Ureter (tissue), 1 donor: ENCODE results near the gene INSIG1. TPM values are rescaled to one million over a fixed set of nuclear protein-coding genes. Genes with fewer than 3 reads are reported as not detected.

ENCODE experiments used
- DNase-seq: peaks from one replicate; pipeline ENCODE4 v3.0.0-alpha.2; 2020; ENCODE audit warnings: low spot score
- total RNA-seq: library from RNA; stranded (reverse); gene quantifications from one replicate; pipeline ENCODE4 v1.2.4, GENCODE V29; 2023
- donor health status: DM: yes; HTN: yes; CAD: no.

INSIG1 gene
- total RNA-seq, 1 donor from 2014 or later, result 41.6 TPM

DNA sequence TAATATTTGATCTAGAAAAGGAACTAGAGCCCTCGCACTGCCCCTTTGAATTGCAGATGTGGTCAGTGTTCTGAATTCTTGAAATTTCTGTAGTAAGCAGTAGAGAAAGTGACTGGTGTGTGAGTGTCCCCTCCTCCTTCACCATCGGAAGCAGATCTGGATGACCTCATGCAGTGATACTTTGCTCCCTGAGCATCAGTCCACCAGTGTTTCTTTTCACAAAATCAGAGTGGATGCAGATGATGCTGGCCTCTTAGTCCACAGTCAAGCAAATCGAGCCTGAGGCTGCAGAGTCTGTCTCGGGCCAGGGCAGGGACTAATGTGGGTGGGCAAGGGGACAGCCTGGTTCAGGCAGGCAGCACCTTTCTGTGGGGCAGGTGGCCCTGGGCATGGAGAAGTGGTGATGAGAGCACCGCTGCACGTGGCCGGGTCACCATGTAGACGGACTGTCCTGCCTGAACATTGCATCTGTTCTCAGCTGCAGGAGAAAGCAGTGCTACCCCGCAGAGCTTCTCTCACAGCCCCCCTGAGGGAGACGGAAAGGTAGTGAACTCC is 5.4 kb downstream of the INSIG1 start:
- DNase-seq, result no peak

DNA sequence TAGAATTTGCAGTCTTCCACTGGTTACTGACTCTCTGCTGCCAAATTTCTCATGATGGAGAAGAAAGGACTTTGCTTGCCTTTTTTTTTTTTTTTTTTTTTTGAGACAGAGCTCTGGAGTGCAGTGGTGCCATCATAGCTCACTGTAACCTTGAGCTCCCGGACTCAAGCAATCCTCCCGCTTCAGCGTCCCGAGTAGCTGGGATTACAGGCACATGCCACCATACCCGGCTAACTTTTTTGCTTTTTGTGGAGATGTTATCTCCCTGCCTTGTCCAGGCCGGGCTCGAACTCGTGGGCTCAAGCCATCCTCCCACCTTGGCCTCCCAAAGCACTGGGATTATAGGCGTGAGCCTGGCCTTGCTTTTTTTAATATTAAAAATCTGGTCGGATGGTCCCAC is 6.2 kb downstream of the INSIG1 start:
- no peak for DNase-seq

DNA sequence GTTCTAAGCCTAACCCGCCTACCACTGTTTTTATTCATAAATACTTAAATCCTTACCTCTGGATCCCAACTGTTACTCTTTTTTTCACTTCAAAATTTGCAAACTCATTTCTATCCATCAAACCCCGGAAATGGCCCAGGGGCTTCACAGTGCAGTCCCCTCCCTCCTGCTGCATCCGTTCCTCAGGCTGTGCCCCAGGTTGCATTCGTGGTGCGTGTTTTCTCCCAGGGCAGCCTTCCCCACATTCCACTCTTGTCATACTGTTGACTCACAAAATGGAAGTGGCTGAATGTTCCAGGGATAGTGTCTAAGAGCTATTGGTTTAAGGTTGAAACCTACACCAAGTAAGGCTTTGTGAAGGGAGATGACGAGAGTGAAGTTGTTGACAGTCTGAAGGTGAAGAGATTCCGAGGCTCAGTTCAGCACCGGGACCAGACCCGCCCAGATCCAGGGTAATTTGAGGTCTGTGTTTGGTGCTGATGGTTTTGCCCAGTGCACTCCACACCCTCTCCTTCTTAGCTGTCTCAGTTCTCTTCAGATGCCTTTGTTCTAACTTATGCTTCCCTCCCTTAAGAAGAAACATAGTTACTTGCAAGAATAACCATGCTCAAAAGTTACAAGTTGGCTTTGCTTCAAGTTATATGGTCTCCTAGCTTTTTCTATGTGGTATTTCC is 7.7 kb downstream of the INSIG1 start:
- DNase-seq, result no peak

DNA sequence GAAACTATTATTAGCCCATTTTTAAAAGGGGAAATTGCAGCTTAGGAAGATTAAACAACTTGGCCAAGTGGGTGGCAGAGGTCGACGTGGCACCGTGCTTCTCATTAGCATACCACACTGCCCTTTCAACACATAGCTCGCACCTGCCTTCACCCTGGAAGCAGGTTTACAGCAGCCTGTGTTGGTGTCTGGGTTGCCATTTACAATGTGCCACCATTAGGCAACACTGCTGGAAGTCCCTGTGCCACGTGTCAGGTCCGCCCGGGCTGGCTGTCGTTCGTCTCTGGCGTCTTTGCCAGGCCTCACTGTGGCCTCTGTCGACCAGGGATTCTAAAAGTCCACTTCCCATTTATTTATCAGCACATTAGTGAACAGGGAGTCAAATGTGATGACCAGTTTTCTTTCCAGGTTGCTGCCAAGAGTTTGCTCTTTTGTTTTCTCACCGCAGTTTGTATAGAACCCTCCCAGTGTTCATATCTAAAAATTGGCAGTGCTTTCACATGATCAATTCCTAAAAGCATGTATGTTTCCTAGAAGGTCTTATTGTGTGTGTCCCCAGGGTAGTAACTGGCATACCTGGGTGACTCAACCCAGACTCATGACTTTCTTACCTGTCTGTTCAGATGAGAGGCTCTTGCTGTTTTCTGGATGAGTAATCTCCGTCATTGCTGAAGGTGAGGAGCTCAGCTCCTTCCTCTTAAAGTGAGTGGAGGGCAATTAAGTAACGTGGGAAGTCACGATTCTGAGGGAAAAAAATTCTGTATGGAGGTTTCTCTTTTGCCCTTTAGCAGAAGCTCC is 9.2 kb downstream of the INSIG1 start:
- DNase-seq, result no peak

DNA sequence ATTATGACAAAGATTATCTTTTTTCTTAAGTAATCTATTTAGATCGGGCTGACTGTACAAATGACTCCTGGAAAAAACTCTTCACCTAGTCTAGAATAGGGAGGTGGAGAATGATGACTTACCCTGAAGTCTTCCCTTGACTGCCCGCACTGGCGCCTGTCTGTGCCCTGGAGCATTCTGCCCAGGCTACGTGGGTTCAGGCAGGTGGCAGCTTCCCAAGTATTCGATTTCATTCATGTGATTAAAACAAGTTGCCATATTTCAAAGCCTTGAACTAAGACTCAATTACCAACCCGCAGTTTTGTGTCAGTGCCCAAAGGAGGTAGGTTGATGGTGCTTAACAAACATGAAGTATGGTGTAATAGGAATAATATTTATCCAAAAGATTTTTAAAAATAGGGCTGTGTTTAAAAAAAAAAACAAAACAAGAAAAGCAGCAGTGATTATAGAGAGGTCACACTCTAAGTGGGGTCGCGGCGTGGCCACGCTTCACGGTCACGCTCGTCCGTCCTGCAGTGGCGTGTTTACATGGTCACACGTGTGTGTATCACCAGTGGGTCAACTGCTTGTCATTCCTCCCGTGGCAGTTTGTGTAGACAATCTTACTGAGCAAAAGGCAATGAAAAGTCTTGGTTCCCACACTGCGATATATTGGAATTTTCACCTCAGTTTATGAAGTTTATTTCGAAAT is 10.8 kb downstream of the INSIG1 start:
- no peak for DNase-seq

DNA sequence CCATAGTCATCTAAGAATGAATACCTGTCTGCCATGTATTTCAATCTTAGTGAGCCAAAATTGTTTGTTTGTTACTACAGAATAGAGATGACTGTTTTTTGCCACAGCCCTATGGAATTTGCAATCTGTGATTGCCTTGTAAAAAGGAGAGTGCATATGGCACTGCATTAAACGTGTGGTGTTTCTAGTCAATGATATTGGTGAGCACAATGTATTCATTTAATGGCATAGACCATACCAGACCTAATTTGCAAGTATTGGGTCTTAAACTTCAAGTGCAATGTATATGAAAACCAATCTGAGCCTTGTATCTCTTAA is 11.3 kb downstream of the INSIG1 start:
- DNase-seq, result no peak

DNA sequence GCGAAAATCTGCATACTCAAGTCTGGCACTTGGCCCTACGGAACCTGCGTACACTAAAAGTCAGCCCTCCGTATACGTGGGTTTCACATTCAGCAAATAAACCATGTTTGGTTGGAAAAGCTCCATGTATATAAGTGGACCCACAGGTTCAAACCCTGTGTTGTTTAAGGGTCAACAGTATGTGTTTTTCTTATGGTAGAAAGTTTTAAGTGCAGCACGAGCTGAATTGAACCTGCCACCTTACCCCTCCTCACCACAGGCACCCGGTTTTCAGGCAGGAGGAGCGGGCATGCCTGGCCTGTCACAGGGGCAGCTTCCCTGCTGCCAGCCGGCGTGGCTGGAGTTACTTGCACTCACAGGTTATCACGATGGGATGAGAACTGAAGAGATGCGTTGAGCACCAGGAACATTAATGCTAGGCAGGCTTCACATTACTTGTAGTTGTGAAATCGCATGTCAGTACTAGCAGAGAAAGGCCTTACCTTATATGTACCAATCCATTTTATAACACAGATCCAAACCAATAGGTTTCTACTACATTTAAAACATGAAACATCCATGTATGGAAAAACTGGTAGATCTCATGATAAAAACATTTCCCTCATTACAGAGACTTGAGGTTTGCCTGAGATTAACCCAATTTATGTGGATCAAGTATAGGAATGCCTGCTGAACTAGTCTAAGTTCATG is 12.9 kb downstream of the INSIG1 start:
- DNase-seq, result no peak

DNA sequence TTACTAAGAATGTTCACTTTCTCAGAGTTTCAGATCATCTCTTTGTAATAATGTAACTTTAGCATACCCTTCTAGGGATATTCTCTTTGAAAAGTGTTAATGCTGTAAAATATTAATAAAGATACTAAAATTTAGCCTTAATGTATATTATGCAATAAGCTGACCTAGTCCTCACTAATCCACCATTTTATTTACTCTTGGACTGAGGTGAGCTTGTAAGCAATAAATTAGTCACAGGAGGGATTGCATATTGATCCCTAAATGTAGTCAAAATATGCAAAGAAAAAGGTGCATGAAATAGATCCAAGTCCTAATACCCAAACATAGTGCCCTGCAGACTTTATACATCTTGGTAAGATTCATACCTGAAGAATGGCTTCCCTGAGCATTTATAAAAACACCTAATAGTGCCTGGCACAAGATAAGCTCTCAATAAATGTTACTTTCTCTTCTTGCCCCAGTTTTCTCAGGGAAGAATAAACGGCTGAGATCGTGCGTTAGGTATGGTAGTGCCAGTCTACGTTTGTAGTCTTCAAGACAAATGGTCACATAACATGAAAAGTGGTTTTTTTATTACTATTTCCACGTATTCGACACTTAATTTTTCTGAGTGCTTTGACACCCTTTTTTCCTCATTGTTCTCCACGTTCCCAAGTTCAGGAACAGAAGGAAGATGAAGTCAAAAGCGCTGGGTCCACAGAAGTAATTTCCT is 14.3 kb downstream of the INSIG1 start:
- no peak for DNase-seq

DNA sequence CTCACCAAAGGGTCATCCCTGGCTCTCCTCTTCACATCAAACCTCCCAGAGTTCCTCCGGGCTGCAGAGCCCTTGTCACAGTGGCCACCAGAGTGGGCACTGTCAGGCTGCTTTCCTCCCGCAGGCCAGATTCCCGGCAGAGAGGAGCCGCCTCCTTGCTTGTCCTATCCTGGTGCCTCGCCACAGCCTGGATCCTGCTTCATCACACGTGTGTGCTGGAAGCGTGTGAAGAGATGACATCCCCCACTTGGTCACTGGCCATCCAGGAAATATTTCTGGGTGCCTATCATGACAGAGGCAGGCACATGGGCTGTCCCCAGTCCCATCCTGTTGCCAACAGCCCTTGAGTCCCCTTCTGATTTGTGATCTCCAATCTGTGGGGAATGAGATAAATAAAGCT is 15.0 kb downstream of the INSIG1 start:
- no peak for DNase-seq

DNA sequence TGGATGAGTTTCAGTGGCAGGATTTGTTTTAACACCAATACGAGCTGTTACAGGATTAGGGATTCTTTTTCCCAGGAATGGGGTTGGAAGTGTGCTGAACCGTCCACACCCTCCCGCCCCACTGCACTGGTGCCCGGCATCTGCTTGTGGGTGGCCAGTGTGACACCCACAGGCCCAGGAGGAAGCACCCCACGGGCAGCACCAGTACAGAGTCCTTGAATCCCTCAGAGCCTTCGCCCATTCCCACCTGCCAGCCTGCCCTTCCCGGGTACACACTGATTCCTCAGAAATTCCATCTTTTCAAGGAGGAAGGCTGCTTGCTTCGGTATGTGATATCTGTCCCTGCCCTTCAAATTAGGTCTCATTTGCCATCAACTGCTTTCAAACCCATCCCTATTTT is 15.4 kb downstream of the INSIG1 start:
- no peak for DNase-seq

DNA sequence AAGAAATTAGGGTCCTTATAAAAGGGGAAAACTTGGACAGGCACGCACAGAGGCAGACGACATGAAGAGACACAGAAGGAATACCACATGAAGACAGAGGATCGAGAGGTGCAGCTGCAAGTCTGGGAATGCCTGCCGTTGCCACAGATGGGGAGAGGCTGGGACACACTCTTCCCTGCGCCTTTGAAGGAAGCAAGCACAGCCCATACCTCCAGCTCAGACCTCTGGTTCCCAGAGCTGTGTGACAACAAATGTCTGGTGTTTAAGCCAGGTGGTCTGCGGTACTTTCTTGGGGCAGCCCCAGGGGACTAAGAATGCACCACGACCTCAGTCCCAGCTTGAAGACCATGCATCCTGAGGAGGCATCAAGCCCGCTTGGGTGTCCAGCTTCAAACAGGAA is 18.3 kb downstream of the INSIG1 start:
- DNase-seq, result no peak

DNA sequence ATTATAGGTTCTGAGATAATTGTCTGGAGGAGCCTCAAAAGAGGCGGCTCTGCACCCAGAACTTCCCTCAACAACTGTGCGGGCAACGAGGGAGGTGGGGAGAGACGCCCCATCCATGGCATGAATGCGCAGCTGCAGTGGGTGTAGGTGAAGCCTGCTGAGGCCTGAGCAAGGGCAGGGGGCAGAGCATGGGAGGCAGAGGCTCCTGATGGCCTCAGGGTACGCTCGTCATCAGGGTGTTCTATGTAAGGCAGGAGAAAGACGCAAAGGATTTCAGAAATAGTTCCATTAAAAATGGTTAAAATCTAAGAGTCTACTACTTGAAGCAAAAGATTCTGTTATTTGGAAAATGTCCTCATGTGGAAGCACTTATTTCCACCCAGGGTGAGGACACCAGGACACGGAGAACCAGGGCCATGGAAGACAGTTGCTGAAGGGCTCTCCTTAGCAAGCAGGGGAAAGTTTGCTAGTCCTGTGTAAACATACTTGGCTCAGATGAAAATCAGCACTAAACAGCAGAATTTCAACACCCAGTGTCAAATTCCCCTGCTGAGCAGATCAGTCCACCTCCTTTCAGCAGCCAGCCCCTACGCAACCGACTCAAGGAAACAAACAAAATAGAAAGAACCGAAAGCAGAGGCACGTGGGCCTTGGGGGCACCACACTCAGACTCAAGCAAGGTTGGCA is 18.9 kb downstream of the INSIG1 start:
- DNase-seq, result no peak

DNA sequence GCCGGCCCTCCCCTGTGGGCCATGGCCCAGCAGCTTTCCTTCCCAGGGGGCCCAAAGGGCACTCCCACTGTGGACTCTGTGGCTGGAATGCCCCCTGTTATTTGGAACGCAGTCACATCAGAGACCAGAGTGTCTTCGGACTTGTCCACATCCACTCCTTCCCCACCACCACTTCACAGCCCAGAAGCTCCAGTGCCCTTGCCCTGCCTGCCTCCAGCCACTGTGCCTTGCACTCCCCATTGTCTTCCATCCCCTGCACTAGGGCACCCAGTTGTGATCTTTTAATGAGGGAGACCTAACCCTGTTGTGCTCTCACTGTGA is 19.4 kb downstream of the INSIG1 start:
- no peak for DNase-seq

DNA sequence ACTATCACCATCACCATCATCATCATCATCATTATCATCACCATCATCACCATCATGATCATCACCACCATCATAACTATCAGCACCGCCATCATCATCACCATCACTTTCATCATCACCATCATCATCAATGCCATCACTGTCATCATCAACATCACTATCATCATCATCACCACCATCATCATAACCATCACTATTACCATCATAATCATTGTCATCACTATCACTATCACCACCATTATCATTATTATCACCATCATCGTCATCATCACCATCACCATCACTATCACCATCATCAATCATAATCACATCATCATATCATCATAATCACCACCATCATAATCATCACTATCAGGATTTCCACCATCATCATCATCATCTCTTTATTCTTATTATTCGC is 20.6 kb downstream of the INSIG1 start:
- DNase-seq, result no peak

DNA sequence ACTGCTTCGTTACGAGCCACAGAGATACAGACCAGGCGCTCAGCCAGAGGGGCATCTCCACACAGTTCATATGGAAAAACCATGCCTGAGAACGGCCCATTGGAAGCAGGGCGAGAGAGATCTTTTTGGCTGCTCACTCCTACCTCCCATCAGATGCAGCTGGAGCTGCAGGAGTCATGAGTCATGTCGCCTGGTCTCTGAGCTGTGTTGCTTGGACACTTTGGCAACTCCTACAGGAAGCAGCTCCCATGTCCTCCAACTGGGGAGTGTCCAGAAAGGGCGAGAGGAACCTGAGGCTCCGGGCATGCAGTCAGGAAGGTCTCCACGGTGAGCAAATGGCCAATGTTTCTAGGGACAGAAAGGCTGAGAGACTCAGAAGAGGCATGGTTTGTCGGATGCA is 24.9 kb downstream of the INSIG1 start:
- no peak for DNase-seq

DNA sequence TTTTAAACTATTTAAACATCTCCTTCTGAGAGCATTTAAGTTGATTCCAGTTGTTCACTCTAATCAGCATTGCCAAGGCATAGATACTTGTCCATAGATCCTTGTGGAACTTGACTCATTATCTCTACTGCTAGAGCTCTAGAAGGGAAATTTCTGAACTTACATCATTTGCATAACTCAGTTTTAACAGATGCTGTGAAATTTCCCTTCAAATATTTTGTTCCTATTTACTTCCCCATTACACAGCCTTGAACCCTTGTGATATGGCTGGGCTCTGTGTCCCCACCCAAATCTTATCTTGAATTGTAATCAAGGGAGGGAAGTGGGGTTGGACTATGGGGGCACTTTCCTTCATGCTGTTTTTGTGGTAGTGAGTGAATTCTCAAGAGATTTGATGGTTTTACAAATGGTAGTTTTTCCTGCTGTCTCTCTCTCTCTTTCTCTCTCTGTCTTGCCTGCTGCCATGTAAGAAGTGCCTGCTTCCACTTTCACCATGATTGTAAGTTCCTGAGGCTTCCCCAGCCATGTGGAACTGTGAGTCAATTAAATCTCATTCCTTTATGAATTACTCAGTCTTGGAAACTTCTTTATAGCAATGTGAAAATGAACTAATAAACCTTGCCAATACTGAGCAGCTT is 25.4 kb downstream of the INSIG1 start:
- no peak for DNase-seq

DNA sequence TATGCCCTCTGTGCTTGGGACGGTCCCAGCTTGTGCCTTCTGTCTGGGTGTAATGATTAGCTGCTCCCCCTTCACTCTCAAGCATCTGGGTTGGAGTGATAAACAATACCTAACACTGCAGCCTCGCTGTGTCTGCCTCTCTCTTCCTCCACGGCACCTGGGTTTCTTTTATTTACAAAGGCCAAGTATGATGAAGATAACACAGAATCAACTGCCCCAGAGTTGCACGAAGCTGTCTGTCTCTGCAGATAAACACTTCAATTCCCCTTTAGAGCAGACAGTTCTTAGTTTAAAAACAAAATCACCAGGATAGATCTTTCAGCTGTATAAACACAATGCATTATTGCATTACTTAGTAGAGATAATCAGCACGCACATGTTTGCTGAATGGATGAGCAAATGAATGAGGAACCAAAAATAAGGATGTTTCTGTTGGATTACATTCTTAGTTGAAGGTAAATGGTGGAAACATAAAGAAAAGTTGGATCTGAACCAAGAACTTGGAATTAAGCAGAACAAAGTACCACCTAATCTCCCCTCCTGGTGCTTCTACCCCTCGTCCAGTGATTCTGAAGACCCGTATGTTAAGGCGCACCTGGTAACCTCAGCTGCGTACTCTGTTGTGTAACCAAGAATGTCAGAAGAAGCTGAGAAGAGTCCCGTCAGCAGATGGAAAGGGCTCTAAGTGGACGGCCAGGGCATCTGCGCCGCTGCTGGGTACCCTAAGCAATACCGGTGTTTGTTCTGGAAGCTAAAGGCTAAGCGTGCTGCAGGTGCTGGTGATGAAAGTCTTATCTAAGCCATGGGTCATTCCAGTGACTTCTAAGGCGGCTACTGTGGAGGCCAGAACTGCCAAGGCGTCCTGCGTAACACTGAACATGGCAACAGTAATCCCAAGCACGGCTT is 26.6 kb downstream of the INSIG1 start:
- DNase-seq, result no peak

DNA sequence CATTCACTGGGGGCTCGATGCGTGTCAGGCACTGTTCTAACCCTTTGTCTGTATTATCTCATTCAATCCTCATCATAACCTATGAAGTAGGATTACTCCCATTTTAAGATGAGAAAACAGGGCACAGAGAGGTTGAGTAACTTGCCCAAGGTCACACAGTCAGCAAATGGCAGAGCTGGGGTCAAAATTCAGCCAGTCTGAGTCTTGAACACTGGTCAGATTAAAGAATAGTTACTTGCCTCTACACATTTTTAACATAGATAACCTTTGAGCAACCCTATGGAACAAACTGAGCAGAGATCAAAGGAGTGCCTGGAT is 27.2 kb downstream of the INSIG1 start:
- DNase-seq, result no peak

DNA sequence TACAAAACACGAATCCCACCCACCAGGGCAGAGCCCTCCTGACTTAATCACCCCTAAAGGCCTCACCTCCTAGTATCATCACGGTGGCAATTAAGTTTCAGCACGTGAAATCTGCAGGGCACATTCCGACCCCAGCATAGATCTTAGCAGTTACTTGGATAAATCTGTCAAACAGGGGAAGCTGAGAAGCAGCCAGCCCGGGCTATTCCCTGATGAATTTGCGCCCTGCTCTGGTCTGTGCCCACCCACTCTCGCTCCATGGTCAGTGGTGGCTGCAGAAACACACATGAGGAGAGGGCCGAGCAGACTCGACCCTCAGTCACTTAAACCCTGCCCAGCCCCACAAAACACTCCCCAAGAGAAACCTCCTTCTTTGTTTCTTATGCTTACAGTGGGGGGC is 28.7 kb downstream of the INSIG1 start:
- DNase-seq, result no peak
